ENCODE results near the gene TMEFF2.
"Not testable (repeated sequence)": the region's sequence is repeated elsewhere in the genome, so short reads cannot be mapped to it uniquely, and the experiment has no call there.

Gene TMEFF2

DNA sequence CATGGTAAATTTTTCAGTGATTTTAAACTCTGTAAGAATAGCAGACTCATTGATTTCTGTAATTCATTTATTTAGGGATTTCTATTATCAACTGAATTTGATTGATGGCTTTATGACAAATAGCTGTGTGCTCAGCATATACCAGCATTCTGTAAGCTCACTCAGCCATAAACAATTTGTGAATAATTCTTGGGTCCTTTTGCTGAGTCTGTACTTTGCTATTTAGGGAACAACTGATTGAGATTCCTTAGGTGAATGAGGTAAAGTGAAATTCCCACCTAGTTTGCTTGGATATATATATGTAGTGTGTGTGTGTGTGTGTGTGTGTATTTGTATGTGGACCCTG lies 271.1 kb downstream of the TMEFF2 start:
- no peak for DNase-seq

DNA sequence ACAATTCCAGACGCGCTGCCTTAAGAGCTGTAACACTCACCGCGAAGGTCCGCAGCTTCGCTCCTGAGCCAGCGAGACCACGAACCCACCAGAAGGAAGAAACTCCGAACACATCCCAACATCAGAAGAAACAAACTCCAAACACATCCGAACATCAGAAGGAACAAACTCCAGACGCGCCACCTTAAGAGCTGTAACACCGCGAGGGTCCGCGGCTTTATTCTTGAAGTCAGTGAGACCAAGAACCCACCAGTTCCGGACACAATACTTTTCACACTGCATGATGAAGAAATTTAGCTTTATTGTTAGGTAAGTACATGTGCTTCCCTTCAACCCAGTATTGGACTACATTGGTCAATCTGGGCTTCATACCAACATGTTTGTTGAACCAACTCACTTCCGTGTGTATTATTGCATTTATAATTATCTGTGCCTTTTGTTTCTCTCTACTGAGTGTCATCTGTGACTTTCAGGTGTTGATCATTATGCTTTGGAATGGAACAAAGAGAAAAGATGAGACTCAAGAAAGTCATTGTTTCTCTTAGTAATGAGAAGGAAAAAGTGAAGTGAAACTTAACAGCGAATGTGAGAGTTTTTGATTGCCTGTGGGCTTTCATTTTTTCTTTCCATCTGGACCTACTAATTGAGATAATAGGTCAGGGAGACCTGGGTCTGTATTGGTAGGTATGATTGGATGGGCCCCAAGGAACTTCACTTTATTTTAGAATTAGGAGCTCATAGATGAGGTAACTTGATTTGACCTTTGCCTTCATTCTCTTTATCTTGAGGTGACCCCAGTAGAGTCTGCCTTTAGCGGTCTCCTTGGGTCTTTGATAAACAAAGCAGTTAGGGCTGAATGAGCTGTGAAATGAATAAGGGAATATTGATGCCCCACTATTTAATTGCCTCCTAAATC lies 271.7 kb downstream of the TMEFF2 start:
- no peak for DNase-seq

DNA sequence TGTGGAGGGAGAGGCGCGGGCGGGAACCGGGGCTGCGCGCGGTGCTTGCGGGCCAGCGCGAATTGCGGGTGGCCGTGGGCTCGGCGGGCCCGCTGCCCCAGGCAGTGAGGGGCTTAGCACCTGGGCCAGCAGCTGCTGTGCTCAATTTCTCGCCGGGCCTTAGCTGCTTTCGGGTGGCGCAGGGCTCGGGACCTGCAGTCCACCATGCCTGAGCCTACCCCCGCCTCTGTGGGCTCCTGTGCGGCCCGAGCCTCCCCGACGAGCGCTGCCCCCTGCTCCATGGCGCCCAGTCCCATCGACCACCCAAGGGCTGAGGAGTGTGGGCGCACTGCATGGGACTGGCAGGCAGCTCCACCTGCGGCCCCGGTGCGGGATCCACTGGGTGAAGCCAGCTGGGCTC lies 273.1 kb downstream of the TMEFF2 start:
- DNase-seq = not testable (repeated sequence)

DNA sequence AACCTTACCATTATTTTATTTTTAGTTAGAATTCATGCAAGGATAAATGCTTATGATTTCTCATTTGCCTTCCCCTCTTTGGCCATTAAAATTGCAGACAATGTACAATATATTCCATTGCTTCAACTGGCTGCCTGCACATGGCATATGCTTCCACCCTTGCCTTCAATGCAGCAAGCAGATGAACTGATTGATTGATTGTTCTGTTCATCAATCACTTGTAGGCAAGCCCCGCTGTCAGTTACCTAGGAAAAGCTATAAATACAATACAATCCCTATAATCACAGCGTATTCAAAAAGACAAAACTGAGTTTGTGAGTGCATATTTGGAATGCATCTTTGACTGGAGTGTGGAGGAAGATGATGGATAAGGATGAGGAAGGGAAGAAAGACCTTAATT lies 274.2 kb downstream of the TMEFF2 start:
- DNase-seq = no peak

DNA sequence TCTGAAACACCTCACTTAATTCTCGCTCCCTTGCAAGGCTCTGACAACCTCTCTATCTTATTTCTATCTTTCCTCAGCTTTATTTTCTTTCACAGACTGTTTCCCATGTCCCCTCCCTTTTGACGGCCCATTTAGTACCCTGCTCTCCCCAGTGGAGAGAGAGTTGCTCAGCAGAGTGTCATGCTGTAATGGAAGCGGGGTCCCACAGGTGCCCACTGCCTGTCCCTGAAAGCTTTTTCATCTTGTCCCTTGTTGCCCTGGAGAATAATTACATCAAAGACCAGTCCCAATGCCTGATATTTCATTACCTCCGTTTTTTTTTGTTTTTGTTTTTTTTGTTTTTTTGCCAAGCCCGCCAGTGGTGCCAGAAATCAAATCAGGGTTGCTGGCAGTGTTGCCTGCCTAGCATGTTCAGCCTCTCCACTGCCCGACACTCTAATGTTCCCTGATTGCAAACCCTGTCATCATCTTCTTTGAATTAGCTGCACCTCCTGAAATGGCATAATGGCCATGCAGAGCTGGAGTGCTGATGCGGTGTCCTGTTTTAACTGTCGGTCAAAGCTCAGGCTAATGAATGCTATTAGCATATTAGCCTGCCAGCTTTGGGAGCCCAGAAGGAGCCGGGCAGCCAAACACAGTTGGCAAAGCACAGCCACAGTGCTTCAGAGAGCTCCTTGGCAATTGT lies 276.6 kb downstream of the TMEFF2 start:
- no peak for DNase-seq

DNA sequence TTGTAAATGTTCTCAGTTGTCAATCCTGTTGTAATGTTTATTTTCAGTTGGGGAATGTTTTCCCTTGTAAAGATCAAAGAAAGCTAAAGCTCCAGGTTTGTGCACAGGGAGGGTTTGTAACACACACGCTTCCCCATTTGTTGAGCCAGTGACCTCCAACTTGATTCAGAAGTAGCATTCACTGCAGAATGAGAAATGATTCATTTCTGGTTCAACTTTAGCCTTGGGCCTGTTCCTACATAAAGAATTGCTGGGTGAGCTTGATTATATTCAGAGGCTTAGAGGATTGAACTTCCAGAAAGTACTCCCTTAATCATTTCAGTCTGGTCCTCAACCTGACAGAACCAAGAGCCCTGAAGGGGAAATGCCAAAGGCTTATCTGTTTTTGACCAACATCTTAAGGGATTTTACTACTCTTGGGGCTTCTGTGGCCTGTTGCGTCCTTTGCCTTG lies 277.3 kb downstream of the TMEFF2 start:
- DNase-seq = no peak

DNA sequence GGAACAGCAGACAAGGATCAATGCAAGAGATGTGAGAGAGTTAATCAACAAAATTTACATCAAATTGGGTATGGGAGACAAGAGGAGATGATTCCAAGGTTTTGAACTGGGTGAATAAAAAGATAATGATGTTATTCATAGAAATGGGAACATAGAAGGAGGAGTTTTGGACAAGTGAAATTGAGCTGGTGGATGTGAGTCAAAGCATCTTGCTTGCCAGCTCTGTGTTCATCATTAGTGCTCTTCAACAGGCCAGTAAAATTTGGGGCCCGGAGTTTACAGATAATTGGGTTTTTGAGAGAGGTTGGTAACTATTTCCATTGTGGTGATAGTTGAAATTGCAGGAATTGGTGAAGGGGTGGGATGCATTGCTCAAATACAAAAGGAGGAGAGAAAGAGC lies 277.9 kb downstream of the TMEFF2 start:
- DNase-seq = no peak

DNA sequence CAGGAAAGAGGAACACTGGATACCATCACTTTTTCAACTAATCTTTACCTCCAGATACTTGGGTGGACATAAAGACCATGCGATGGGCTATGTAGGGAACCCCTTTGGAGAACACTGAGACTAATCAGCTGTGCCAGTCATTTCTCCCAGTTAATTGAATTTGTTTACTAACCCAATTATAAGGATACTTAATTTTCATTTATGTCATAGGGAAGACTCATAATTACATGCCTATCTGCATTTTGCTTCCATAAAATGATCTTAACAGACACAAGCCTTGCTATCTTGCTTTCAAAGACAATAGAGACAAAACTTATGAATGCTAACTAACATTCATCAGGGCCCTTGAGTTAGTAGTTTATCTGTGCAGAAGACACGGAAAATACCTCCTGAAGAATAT lies 279.0 kb downstream of the TMEFF2 start:
- DNase-seq = no peak

DNA sequence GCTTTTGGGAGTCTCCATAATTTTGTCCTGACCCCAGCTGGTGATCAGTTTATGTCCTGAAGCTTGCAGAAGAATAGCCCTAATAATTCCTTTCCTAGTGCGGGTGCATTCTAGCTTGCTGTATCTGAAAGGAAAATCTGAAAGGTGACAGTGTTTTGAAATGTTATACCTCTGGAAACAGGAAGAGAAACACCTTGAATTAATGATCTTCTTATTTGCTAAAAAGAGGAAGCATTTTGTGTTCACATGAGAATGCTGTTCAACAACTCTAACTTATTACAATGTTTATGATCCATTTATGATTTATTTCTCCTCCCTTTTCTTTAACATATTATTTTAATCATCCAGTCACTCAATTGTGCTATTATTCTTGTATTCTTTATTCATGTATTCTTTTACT lies 280.9 kb downstream of the TMEFF2 start:
- no peak for DNase-seq

DNA sequence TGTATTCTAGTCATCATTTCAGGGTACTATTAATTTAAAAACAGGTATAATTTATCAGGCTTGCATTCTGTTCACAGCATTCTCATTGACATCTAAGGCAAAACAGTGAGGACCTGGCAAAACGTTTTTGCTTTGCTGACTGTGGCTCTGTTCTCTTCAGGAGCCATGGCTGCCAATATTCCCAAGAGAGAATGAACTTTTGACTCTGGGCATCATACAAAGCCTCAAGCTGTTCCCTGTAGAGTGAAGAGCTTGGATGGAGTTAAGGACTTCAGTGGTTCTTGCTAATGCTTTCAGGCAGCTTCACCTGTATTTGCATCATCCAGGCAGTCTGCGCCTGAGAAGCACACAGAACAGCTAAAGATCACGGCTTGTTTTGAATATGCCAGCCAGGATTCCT lies 282.0 kb downstream of the TMEFF2 start:
- no peak for DNase-seq

DNA sequence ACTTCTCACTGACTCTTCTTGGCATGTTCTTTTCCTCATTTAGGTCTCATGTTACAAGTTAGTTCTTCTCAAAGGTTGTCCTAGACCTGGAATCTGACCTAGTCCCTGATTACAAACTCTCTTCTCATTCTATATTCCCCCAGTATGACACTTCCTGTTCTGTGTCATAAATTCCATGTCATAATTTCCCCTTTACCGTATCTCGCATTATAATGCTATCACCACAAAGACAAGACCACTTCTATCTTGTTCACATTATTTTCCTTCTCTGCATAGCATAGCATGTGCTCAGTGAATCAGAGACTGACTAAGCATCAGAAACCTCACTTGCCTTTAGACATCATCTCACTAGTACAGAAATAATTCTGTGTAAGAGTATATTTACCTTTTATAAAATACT lies 284.2 kb downstream of the TMEFF2 start:
- no peak for DNase-seq

DNA sequence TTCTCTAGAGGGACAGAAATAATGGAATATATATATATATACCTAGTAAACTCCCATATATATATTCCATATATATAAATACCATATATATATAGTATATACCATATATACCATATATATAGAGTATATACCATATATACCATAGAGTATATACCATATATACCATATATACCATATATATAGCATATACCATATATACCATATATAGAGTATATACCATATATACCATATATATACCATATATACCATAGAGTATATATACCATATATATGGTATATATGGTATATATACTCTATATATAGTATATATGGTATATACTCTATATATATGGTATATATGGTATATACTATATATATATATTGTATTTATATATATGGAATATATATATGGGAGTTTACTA lies 285.9 kb downstream of the TMEFF2 start:
- no peak for DNase-seq

DNA sequence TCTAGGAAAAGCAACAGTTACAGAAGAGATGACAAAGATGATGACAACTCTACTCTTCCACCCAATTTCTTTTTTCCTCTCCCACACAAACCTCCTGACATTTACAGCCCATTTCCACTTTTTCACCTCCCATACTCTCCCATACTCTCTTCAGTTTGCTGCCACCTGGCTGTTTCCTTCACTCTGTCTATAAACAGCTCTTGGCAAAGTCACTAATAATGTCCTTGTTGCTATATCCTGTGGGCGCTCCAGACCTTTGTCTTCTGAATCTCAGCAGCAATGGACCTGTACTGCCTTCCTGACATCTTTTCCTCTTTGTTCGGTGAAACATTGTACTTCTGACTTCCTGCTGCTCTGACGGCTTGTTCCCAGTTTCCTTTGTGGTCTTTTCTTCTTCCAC lies 287.2 kb downstream of the TMEFF2 start:
- no peak for DNase-seq

DNA sequence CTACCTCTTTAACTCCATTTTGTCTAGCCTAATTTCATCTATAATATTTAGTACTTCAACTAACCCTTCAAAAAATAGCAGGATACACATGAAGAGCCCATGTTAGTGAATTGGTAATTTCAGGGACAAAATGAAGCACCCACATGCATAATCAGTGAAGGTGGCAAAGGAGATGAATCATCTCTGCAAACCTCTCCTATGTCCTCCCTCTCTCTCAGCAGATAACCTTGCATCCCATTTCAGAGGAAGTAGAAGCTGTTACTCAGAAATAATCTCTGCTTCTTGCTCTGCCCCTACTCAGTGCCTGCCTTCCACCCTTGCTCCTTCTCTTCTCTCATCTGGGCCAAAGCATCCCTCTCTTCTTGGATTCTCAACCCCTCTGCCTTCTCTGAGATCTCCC lies 287.6 kb downstream of the TMEFF2 start:
- no peak for DNase-seq

DNA sequence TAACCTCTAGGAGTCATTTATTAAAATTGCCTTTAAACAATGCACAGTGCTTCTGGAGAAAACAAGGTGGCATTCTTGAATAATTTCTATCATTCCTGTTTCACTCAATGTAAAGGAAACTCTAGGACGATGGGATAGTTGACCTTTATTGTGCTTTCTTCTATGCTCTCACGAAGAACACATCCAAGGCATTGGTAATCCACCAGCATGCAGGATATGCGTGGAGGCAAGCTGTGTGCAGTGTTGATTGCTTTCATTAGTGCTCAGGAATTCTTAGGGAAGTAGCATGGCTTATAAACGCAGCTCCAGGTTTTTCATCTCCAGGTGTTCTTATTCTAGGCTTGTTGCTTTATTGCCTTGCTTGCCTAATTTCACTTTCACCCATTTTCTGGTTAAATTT lies 289.4 kb downstream of the TMEFF2 start:
- DNase-seq = no peak

DNA sequence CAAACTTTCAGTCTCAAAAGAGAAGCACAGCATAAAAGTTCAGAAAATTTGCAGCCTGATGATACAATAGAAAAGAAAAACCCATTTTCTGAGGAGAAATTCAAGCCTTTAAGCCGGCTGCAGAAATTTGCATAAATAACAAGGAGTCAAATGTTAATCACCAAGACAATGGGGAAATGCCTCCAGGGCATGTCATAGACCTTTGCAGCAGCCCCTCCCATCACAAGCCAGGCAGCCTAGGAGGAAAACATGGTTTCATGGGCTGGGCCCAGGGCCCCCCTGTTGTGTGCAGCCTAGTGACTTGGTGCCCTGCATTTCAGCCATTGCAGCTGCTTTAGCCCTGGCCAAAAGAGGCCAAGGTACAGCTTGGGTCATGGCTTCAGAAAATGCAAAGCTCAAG lies 293.7 kb downstream of the TMEFF2 start:
- DNase-seq = no peak

DNA sequence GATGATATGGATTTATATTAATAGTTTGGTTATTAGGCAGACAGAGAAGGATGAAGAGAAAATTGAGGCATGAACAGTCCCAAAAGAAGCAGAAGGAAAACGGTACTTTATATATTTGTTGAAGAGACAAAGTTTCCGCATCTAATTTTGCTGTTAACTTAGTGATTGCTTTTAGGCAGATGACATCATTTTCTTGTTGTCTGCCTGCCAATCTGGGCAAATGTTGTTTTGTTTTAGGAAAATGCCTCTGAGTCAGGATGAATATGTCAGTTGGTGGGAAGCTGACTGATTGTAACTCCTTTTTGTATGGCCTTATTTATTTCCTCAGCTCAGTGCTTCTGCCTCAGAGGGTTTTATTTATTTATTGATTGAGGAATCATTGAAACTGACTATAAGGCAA lies 295.3 kb downstream of the TMEFF2 start:
- no peak for DNase-seq
